Liver (tissue), 9 donors: ENCODE measurements around the gene IQCH. TPM values are rescaled to one million over a fixed set of nuclear protein-coding genes. Genes with fewer than 3 reads are reported as not detected.

Experiments
- DNase-seq: peaks from one replicate; pipeline ENCODE4 v3.0.0-alpha.2; 2017; ENCODE audit warnings: low spot score
- H3K27ac ChIP-seq, 2 donors: one replicate each; pipeline ENCODE4 v1.7.0; 2013; ENCODE audit warnings: inconsistent platforms in 2 of 2, low read length in 2 of 2, control low read depth in 1 of 2, low read depth in 1 of 2, mild to moderate bottlenecking in 1 of 2
- H3K27me3 ChIP-seq, 4 donors: one replicate each; pipeline versions ENCODE4 v1.6.1 to v1.7.0; 2013; ENCODE audit warnings: low read length in 3 of 4, inconsistent platforms in 1 of 4, mild to moderate bottlenecking in 1 of 4, moderate library complexity in 1 of 4; ENCODE audit not compliant: control insufficient read depth in 4 of 4, insufficient read depth in 4 of 4
- H3K36me3 ChIP-seq, 4 donors: one replicate each; pipeline versions ENCODE4 v1.6.1 to v1.7.0; 2013; ENCODE audit warnings: low read length in 3 of 4, mild to moderate bottlenecking in 3 of 4, low read depth in 1 of 4, moderate library complexity in 1 of 4; ENCODE audit not compliant: control insufficient read depth in 4 of 4, insufficient read depth in 3 of 4
- H3K4me1 ChIP-seq, 4 donors: one replicate each; pipeline versions ENCODE4 v1.6.1 to v1.7.0; 2013; ENCODE audit warnings: low read length in 3 of 4, mild to moderate bottlenecking in 3 of 4, moderate library complexity in 1 of 4; ENCODE audit not compliant: control insufficient read depth in 4 of 4, insufficient read depth in 4 of 4
- H3K4me3 ChIP-seq, 3 donors: one replicate each; pipeline versions ENCODE4 v1.6.1 to v1.7.0; 2013; ENCODE audit warnings: low read length in 3 of 3, control low read depth in 1 of 3, low read depth in 1 of 3, mild to moderate bottlenecking in 1 of 3
- H3K9ac ChIP-seq, 2 donors: one replicate each; pipeline ENCODE4 v1.7.0; 2013; ENCODE audit warnings: low read length in 2 of 2, mild to moderate bottlenecking in 2 of 2, moderate library complexity in 2 of 2, control low read depth in 1 of 2, low read depth in 1 of 2
- H3K9me3 ChIP-seq, 4 donors: one replicate each; pipeline versions ENCODE4 v1.6.1 to v1.7.0; 2013; ENCODE audit warnings: low read length in 3 of 4; ENCODE audit not compliant: control insufficient read depth in 4 of 4
- FOXA2 ChIP-seq: IDR thresholded peaks from 2 replicates; pipeline ENCODE4 v1.6.1; 2016; ENCODE audit warnings: antibody characterized with exemption
- HNF4A ChIP-seq, 2 donors: conservative IDR thresholded peaks; 2 replicates each; pipeline ENCODE4 v1.6.1; 2016; ENCODE audit warnings: antibody characterized with exemption in 2 of 2, mild to moderate bottlenecking in 2 of 2
- HNF4G ChIP-seq: IDR thresholded peaks from 2 replicates; pipeline ENCODE4 v1.6.1; 2016; ENCODE audit warnings: antibody characterized with exemption
- RAD21 ChIP-seq, 2 donors: IDR thresholded peaks; 2 replicates each; pipeline ENCODE4 v1.6.1; 2016; ENCODE audit warnings: antibody characterized with exemption in 2 of 2, mild to moderate bottlenecking in 2 of 2
- REST ChIP-seq: IDR thresholded peaks from 2 replicates; pipeline ENCODE4 v1.6.1; 2016; ENCODE audit warnings: antibody characterized with exemption, mild to moderate bottlenecking
- RXRA ChIP-seq, 2 donors: IDR thresholded peaks; 2 replicates each; pipeline ENCODE4 v1.6.1; 2017 to 2018; ENCODE audit warnings: antibody characterized with exemption in 2 of 2, mild to moderate bottlenecking in 1 of 2
- SP1 ChIP-seq: IDR thresholded peaks from 2 replicates; pipeline ENCODE4 v1.6.1; 2018; ENCODE audit warnings: antibody characterized with exemption, mild to moderate bottlenecking
- TAF1 ChIP-seq: conservative IDR thresholded peaks from 2 replicates; pipeline ENCODE4 v1.6.1; 2016; ENCODE audit warnings: antibody characterized with exemption, mild to moderate bottlenecking
- YY1 ChIP-seq: IDR thresholded peaks from 2 replicates; pipeline ENCODE4 v1.6.1; 2016; ENCODE audit warnings: antibody characterized with exemption, mild to moderate bottlenecking
- WGBS: extraction: QIAGEN DNeasy Blood & Tissue Kit; methylation state at CpG from one replicate; pipeline ENCODE4 v1.1.7; 2013; 5-methylcytosine and 5-hydroxymethylcytosine counted together
- polyA plus RNA-seq, 2 donors: library from polyadenylated mRNA; stranded (reverse) in 1 of 2; unstranded in 1 of 2; fragments of 200-250 nt in 1 of 2; fragments of >200 nt in 1 of 2; fragmentation: Nextera tagmentation in 1 of 2; extraction: Ambion mirVana in 1 of 2; gene quantifications; one replicate each; pipeline versions ENCODE4 v1.2.1 to v1.2.3, GENCODE V29; 2013 to 2015
- total RNA-seq, 2 donors: library from RNA; depleted of rRNA; stranded (reverse); fragments of >200 nt; gene quantifications; one replicate each; pipeline ENCODE4 v1.2.3, GENCODE V29; 2014
- TF ChIP-seq, protein P1 (sequence below): fragments of 150-350 bp; IDR thresholded peaks from 2 replicates; pipeline ENCODE4 v1.5.1; 2017; ENCODE audit warnings: improper control_type of control experiment, low read depth, low read length; ENCODE audit not compliant: missing input control
- TF ChIP-seq, protein P2 (sequence below): IDR thresholded peaks from 2 replicates; pipeline ENCODE4 v1.6.1; 2016; ENCODE audit warnings: antibody characterized with exemption
- TF ChIP-seq, protein P3 (sequence below): IDR thresholded peaks from 2 replicates; pipeline ENCODE4 v1.6.1; 2016; ENCODE audit warnings: antibody characterized with exemption
- donor health status: healthy.
- donor health status: healthy.
- donor health status: healthy.
- donor health status: healthy.
- donor health status: healthy.

The IQCH gene
- total and polyA plus RNA-seq, 4 donors, result 0.23 to 1.6 (median 0.86) TPM

DNA sequence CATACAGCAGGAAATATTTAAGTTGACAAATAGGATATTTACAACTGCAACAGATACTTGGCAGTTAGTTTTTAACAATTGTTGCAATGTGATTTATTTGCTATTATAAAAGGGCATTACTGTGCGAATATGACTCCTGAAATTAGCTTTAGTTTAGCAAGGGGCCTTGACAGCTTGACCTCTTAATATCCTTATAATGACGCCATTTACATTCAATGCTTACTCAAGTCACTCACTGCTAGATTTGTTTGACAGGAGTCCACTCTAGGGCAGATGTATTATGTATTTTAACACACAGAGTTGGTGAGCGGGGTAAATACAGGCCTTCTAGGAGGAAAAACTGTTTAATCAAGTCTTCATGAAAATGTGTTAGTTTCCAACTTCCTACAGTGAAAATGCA lies 208.3 kb downstream of the IQCH start (continued):
- TF ChIP-seq, protein P1, sequence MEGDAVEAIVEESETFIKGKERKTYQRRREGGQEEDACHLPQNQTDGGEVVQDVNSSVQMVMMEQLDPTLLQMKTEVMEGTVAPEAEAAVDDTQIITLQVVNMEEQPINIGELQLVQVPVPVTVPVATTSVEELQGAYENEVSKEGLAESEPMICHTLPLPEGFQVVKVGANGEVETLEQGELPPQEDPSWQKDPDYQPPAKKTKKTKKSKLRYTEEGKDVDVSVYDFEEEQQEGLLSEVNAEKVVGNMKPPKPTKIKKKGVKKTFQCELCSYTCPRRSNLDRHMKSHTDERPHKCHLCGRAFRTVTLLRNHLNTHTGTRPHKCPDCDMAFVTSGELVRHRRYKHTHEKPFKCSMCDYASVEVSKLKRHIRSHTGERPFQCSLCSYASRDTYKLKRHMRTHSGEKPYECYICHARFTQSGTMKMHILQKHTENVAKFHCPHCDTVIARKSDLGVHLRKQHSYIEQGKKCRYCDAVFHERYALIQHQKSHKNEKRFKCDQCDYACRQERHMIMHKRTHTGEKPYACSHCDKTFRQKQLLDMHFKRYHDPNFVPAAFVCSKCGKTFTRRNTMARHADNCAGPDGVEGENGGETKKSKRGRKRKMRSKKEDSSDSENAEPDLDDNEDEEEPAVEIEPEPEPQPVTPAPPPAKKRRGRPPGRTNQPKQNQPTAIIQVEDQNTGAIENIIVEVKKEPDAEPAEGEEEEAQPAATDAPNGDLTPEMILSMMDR, result no peak
- TF ChIP-seq, protein P2, sequence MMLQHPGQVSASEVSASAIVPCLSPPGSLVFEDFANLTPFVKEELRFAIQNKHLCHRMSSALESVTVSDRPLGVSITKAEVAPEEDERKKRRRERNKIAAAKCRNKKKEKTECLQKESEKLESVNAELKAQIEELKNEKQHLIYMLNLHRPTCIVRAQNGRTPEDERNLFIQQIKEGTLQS, result no peak
- TF ChIP-seq SP1 (no peak), RAD21 (IDR thresholded peaks at IDR 0.05) (no peak), TAF1 (no peak), RXRA (IDR thresholded peaks at IDR 0.05) (no peak), FOXA2 (no peak), YY1 (no peak), HNF4G (no peak)

DNA sequence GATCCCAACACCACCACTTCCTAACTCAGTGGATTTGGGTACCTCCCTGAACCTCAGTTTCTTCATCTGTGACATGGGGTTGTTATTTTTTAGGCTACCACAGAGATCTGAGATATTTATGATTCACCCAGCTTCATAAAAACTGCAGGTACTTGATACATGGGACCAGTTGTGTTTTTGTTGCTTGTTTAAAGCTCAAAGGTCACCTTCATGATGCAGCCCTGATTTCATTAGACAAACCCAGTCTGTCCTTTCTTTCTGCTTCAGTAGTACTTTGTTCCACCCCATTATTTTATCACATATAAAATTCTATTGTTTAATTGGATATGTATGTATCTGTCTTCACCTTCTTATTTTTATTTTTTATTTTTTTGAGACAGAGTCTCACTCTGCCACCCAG lies 208.9 kb downstream of the IQCH start:
- Histone ChIP-seq H3K27me3 (no peaks in the 10 kb centered on the region), H3K4me3 (no peak overlapping the region), H3K9me3 (no peaks in the 10 kb centered on the region), H3K9ac (no peak overlapping the region), H3K4me1 (peaks cover 0 to 3% (median 0%) of the 10 kb centered on the region in 4 donors), H3K36me3 (no peaks in the 10 kb centered on the region), H3K27ac (no peak overlapping the region)
- DNase-seq, result no peak
- TF ChIP-seq HNF4A (conservative IDR thresholded peaks at IDR 0.05) (peak; percentile 76 to 77), REST (peak; percentile 14), SP1 (peak; percentile 55), HNF4G (peak; percentile 59), RXRA (IDR thresholded peaks at IDR 0.05) (no peak)
- TF ChIP-seq, protein P3, sequence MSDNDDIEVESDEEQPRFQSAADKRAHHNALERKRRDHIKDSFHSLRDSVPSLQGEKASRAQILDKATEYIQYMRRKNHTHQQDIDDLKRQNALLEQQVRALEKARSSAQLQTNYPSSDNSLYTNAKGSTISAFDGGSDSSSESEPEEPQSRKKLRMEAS, result no peak

- Histone ChIP-seq H3K4me1 (peaks cover 0 to 3% (median 0%) of the 10 kb centered on the region in 4 donors), H3K9ac (no peak overlapping the region), H3K27me3 (no peaks in the 10 kb centered on the region), H3K9me3 (no peaks in the 10 kb centered on the region), H3K27ac (no peak overlapping the region), H3K36me3 (no peaks in the 10 kb centered on the region), H3K4me3 (no peak overlapping the region)
- WGBS, result 91% methylated on average over 12 of the region's 12 CpGs
- DNase-seq, result no peak
- TF ChIP-seq RAD21 (IDR thresholded peaks at IDR 0.05) (no peak), YY1 (no peak), RXRA (IDR thresholded peaks at IDR 0.05) (no peak)
- TF ChIP-seq, protein P2, result no peak
- TF ChIP-seq, protein P1, result no peak
Measured at GRCh38 chr15:67465196-67465952, 210.8 kb downstream of the IQCH start.
